HG03280 (cell line): ENCODE measurements around the gene RAB33B.
A peak's percentile ranks its signal among the peaks of the same experiment; 100 is the strongest.
"Not testable (repeated sequence)": the region's sequence is repeated elsewhere in the genome, so short reads cannot be mapped to it uniquely, and the experiment has no call there.

Experiments
- ATAC-seq: cut with Tn5 transposase; IDR thresholded peaks from one replicate; pipeline ENCODE4 v1.9.1; 2021; ENCODE audit warnings: mild to moderate bottlenecking, moderate library complexity; ENCODE audit not compliant: unreplicated experiment

RAB33B gene

DNA sequence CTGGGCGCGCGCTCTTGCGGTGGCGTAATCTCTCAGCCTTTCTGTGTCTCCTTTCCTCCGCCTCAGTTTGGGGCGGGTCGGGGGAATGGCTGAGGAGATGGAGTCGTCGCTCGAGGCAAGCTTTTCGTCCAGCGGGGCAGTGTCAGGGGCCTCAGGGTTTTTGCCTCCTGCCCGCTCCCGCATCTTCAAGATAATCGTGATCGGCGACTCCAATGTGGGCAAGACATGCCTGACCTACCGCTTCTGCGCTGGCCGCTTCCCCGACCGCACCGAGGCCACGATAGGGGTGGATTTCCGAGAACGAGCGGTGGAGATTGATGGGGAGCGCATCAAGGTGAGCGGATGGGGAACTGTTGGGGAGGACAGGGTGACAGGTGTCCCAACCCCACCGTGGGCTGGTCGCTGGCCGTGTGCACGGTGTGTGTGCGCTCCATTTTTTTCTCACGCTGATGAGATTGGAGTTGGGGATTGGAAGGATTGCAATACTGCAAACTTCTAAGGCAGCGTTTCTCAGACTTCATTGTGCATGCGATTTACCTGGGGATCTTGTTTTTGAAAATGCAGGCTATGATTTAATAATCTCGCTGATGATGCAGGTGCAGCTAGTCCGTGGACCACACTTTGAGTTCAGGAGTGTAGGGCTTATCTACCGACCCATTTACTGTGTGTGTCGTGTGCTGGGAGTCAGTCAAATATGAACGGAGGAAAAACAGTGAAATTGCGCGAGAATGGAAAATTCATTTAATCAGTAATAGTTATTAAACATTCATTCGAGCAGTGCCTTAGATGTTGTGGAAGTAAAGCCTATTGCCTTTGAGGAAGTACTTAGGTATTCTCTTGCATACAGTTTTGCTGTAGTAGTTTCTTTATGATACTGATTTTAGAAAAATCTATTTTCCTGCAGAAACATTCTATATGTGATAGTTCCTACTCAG, at the start of gene RAB33B:
RAB33B (plus strand) TSS at position 11 of the 935 bp plus-strand sequence; CDS start at position 86, 75 bp downstream.
- ATAC-seq, result no peak

DNA sequence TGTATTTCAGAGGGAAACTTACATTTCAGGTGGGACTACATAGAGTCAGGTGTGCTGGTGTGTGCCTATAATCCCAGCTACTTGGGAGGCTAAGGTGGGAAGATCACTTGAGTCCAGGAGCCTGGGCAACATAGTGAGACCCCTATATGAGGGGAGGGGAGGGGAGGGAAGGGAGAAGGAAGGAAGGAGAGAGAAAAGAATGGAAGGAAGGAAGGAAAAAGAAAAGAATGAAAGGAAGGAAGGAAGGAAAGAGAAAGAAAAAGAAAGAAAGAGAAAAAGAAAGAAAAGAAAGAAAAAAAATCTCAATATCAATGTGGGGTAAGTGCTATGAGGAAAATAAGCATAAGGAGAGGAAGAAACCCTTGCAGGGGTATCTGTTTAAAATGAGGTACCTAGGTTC, 43.6 kb upstream of the RAB33B start:
- ATAC-seq, result no peak

DNA sequence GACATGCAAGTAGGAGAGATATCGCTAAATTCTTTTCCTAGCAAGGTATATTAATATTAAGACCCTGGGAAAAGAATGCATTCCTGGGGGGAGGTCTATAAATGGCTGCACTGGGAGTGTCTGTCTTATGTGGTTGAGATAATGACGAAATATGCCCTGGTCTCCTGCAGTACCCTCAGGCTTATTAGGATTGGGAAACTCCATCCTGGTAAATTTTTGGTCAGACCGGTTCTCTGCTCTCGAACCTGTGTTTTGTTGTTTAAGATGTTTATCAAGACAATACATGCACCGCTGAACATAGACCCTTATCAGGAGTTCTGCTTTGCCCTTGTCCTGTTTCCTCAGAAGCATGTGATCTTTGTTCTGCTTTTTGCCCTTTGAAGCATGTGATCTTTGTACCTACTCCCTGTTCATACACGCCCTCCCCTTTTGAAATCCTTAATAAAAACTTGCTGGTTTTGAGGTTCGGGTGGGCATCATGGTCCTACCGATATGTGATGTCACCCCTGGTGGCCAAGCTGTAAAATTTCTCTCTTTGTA, 39.2 kb upstream of the RAB33B start:
- not testable (repeated sequence) for ATAC-seq

DNA sequence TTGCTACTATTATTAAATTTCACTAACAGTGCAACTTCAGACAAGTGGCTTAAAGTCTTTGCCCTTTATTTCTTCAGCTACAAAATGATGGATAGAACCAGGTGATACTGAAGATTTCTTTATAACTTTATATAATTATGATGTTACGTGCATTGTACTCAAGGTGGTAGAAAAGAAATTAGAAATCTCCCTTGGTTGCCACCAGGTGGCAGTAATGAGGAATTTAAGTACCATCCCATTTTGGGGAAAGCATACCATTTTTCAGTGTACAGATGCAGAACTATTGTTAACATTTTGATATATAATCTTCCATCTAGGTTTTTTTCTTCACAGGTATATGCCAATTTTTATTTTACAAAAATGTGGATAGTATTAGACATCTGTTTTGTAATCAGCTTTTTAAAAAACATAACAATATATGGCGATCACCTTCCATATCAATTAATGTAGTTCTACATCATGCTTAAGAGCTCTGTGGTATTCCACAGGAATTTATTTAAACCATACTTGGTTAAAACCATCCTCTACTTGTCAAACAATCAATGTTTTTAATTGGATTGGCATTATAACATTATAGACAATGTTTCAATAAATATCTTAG, 37.7 kb upstream of the RAB33B start:
- no peak for ATAC-seq

DNA sequence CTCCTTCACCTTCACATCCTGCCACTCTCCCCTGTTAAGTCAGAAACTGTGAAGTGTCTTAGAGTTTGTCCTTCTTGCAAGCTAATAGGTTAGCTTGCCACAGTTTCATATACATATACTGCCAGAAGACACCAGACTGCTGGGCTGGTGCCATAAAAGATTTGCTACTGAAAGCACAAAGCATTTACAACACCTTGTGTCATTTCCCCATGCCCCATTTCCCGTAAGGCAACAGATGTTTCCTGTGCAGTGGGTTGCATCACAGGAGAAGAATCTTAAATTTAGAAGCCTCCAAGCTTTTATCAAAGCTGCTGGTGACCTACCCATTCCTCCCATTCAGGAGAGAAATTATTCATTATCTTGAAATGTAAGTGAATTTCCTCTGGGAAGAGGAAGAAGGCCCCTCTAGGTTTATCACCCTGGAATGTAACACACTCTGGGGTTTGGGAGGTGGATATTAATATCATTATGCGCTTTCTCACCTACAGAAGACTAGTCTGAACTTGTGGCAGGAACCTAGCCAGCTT, 34.5 kb upstream of the RAB33B start:
- no peak for ATAC-seq

DNA sequence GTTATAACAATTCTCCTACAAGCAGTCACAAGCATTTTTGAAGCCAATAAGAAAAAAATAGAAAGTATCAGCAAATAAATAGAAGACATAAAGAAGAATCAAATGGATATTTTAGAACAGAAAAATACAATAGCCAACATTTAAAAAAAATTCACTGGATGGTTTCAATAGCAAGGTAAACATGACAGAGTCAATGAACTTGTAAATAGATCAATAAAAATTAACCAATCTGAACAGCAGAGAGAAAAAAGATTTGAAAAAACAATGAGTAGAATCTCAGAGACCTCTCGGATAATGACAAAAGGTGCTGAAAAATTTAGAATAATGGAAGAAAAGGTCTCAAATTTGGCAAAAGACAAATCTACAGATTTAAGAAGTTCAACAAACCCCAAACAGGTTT, 33.3 kb upstream of the RAB33B start:
- ATAC-seq, result no peak

DNA sequence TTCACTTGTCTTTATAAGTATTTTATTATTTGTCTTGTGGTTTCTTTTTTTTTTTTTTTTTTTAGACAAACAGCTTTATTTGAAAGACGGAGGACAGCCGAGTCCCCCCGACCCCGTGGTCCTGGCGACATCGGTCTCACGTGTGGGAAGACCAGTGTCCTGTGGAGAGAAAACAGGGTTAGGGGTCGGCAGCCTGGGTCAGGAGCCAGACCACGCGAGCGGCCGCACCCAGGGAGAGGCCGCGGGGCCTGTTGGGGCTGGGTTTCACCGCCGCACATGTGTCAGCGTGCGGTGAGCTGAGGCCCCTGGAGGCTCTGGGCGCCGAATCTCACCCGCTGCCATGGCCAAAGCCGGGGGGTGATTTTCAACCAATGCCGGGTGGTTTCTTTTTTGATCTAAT, 17.8 kb upstream of the RAB33B start:
- ATAC-seq, result no peak

DNA sequence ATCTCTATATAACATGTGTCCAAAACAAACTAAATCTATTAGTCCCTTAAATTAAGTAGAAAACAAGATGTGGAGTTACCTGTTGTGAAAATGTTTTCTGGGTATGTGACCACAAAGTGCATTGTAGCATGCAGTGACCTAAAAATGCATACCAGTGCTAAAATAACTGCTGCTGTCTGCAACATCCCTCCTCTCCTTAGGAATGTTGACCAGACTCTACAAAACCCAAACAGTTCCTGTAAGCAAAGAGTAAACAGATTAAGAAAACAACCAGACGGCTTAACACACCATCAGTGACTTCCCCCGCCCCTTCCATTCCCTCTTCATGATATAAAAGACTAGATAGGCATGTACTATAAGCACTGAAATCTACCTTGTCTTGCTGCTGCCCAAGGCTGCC, 15.8 kb upstream of the RAB33B start:
- ATAC-seq, result no peak

DNA sequence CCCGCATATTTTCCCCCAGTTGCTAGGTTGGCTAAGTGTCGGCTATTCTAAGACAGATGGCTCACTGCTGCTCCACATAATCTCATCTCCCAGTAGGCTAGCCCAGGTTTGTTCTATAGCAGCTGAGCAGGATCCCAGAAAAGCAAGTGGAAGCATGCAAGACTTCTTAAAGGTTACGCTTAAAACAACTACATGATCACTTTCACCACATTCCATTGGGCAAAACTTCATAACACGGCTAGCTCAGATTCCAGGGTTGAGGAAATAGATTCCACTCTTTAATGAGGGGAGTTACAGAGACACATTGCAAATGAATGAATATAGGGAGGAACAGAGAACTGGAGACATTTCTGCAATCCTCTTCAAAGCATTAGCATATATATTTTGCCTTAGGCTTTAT, 12.9 kb upstream of the RAB33B start:
- no peak for ATAC-seq

DNA sequence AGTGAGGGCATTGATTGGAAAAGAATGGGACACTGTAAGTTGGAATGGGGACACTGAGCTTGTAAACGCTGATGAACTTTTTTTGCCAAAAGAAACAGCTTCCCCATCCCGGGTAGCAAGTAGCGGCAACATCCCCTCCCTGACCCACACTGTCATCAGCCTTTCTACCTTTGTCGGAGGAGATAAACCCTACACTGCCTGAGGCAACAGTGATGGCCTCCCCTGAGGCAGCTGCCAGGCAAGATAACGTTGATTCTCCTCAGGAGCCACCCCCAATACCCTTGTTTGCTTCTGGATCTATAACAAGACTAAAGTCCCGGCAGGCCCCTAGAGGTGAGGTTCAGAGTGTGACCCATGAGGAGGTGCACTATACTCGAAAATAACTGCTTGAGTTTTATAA, 10.3 kb upstream of the RAB33B start:
- ATAC-seq, result no peak

DNA sequence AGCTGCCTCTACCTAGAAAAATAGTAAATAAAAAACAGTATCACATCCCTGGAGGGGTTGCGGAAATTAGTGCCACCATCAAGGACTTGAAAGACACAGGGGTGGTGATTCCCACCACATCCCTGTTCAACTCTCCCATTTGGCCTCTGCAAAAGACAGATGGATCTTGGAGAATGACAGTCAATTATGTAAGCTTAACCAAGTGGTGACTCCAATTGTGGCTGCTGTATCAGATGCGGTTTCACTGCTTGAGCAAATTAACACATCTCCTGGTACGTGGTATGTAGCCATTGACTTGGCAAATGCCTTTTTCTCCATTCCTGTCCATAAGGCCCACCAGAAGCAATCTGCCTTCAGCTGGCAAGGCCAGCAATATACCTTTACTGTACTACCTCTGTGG, 9.0 kb upstream of the RAB33B start:
- ATAC-seq, result not testable (repeated sequence)

DNA sequence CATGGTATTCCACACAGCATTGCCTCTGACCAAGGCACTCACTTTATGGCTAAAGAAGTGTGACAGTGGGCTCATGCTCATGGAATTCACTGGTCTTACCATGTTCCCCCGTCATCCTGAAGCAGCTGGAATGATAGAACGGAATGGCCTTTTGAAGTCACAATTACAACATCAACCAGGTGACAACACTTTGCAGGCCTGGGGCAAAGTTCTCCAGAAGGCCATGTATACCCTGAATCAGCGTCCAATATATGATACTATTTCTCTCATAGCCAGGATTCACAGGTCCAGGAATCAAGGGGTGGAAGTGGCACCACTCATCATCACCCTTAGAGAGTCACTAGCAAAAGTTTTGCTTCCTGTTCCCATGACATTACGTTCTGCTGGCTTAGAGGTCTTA, 6.8 kb upstream of the RAB33B start:
- not testable (repeated sequence) for ATAC-seq

DNA sequence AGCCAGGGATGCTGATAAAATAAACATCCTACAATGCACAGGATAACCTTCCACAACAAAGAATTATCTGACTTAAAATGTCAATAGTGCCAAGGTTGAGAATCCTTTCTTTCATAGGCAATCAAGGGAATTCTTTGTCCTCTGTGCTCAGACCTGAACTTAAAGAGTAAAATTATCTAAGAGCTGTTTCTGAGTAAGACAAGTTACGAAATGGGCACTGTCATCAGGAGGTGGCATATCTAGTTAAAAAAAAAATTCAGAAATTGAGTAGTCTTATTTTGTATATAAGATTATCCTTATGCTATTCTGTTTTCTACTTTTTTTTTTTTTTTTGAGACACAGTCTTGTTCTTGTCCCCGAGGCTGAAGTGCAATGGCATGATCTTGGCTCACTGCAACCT, 3.3 kb upstream of the RAB33B start:
- no peak for ATAC-seq

DNA sequence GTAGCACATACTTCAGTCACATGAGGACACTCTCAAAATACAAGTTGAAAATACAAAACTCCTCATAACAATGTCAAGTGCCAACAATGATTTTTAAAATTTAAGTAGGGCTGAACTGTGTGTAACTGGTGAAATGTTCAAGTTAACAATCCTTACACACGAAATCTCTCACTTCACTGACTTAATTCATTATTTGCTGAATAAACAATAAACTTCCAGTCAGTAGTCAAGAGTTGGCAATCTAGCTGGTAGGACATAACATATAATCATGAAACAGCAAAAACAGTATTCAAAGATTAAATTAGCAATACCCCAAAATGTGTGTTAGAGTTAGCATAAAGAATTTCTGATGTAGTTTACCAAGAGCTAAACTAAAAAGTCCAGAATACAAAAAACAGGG, 1.9 kb upstream of the RAB33B start:
- no peak for ATAC-seq

DNA sequence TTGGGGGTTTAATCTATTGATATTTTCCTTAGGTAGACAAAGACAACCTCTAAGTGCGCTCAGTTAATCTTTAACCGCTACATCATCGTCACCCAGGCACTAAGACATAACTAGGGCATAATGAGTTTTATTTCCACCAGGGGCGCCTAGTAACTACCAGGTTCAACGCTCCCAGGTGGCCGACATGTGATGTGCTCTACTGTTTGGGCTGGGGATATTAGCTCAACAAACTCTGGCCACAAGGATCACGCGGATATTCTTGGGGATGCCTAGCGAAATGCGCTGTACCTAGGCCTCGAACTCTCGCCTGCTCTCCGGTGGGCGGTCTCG, 915 bp upstream of the RAB33B start:
- ATAC-seq, result peak; percentile 47

DNA sequence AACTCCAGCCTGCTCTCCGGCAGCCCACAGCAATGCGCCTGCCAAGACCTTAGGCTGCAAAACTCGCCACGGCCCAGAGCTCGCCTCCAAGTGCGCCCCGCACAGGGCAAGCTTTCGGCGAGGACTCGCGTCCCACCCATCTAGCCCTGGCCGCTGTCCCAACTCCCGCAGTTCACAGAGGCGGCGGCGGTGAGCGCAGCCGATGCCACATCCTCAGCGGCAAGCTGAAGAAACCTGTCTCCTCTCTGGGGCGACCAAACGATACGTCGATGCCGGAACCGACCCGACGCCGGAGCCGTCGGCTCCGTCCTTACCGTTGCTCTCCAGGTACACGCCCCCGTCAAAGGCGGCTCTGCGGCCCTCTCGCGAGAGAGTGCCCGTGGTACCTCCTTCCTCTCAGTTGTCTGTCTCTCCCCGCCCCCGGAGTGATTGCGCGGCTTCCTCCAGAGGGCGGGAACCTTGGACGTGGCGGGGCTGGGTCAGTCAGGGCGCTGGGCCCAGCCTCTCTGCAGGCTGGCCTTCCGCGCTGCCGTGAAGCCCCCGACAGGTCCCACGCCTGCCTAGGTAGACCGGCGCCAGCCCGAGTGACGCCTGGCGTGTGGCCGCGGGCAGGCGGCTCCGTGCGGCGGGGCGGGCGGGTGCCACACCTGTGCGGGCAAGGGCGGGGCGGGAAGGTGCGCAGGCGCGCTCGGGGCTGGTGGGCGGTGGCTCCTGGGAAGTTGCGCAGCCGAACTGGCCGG, 380 bp upstream of the RAB33B start:
- ATAC-seq, result peak; percentile 89

DNA sequence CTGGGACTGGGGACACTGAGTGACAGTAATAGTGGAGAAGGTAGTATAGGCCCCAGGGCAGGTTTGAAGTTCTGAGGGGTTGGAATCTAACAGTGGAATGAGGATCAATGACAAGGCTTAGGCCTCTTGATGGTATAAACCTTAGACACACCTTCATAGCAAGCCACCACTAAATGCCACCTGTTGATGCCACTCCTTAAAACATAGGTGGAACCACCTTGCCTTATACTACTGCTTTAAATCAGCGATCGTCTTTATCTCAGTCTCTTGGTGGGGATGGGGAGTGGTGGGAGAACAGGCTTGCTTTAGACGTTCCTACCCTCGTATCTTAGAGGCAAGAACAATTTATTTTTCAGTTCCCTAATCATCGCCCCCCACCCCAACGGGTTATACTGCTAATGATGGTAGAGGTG, 1.2 kb downstream of the RAB33B start:
- ATAC-seq, result no peak

DNA sequence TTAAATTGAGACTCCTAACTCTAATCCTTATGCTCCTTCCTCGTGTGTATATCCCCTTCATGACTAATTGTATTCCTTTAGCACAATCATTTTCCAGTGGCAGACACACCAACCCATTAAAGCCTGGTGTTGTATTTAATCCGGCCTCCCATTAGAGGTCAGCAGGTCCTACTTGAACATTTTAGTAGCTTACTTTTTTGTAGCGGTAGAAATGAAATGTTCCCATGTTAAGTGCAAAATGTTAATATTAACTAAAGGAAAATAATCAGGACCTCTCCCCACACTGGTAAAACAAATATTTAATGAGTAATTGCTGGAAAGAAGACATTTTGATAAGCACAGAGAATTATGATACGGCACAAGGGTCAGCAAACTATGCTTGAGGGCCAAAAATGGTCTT, 3.4 kb downstream of the RAB33B start:
- ATAC-seq, result no peak

DNA sequence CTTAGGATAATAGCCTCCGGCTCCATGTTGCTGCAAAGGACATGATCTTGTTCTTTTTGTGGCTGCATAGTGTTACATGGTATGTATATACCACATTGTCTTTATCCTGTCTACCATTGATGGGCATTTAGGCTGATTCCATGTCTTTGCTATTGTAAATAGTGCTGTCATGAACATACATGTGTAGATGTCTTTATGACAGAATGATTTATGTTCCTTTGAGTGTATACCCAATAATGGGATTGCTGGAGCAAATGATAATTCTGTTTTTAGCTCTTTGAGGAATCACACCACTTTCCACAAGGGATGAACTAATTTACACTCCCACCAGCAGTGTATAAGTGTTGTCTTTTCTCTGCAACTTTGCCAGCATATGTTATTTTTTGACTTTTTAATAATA, 4.6 kb downstream of the RAB33B start:
- no peak for ATAC-seq

DNA sequence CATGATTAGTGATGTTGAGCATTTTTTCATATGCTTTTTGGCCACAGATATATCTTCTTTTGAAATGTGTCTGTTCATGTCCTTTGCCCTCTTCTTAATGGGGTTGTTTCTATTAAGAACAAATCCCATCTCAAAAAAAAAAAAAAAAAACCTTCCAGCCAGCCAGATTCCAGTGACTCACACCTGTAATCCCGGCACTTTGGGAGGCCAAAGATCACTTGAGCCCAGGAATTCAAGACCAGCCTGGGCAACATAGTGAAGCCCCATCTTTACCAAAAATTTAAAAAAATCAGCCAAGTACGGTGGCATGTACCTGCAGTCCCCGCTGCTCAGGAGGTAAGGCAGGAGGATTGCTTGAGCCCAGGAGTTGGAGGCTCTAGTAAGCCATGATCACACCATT, 5.1 kb downstream of the RAB33B start:
- ATAC-seq, result no peak

DNA sequence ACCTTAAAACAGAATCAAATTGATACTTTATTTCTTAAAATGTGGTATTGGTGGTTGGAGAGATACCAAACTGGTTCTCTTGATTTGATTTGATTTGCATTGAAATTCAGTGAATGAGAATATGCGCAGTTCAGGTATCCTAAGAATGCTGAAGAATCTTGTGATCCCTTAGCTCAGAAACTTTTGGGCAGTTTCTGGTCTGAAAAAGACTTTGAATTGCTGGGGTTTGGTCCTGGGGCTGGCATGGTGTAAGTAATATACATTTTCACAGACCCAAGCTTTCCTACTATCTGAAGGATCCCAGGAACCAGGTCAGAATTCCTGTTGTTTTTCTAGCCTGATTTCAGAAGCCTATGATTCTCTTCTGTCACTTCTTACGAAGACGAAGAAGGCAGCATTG, 6.6 kb downstream of the RAB33B start:
- ATAC-seq, result no peak
